Liver (tissue), 3 donors: ENCODE results near the gene CTXN1.

Experiments
- CTCF ChIP-seq: fragments of 150-350 bp; IDR thresholded peaks from 2 replicates; pipeline ENCODE4 v1.5.1; 2017; ENCODE audit warnings: improper control_type of control experiment, low read depth, low read length; ENCODE audit not compliant: missing input control
- EGR1 ChIP-seq, 2 donors: IDR thresholded peaks; 2 replicates each; pipeline ENCODE4 v1.6.1; 2016 to 2018; ENCODE audit warnings: antibody characterized with exemption in 2 of 2, low read depth in 2 of 2
- GABPA ChIP-seq, 2 donors: IDR thresholded peaks in 1 of 2; conservative IDR thresholded peaks in 1 of 2; 2 replicates each; pipeline ENCODE4 v1.6.1; 2016; ENCODE audit warnings: antibody characterized with exemption in 2 of 2, mild to moderate bottlenecking in 1 of 2, moderate library complexity in 1 of 2
- JUND ChIP-seq, 2 donors: IDR thresholded peaks; 2 replicates each; pipeline ENCODE4 v1.6.1; 2016; ENCODE audit warnings: antibody characterized with exemption in 2 of 2
- MAX ChIP-seq: IDR thresholded peaks from 2 replicates; pipeline ENCODE4 v1.6.1; 2016; ENCODE audit warnings: antibody characterized with exemption
- YY1 ChIP-seq: IDR thresholded peaks from 2 replicates; pipeline ENCODE4 v1.6.1; 2016; ENCODE audit warnings: antibody characterized with exemption, mild to moderate bottlenecking
- ZBTB33 ChIP-seq: IDR thresholded peaks from 2 replicates; pipeline ENCODE4 v1.6.1; 2016; ENCODE audit warnings: antibody characterized with exemption
- donor health status: healthy.
- donor health status: healthy.

- TF ChIP-seq EGR1 (IDR thresholded peaks at IDR 0.05; ENCODE audit: low read depth in 2 of 2) (no peak), YY1 (no peak), CTCF (no peak), ZBTB33 (no peak), JUND (IDR thresholded peaks at IDR 0.05) (no peak), GABPA (IDR thresholded peaks at IDR 0.05 in 1 of 2, conservative IDR thresholded peaks at IDR 0.05 in 1 of 2) (no peak), MAX (no peak)
Observed at GRCh38 chr19:7921967-7922835, 3.7 kb downstream of the CTXN1 start.
